Measurements from ENCODE around the gene DMGDH. TPM values are rescaled to one million over a fixed set of nuclear protein-coding genes. Genes with fewer than 3 reads are reported as not detected.

Gene DMGDH
- total RNA-seq, 1 donor from 2014 or later = 3.1 TPM

GRCh38 chr5:78959767-78960166 lies 109.7 kb downstream of the DMGDH start:
- DNase-seq (ENCODE audit: low spot score) = no peak
- Mint-ChIP-seq H3K4me1 (ENCODE audit: low read depth) (no peaks in the 10 kb centered on the region), H3K36me3 (ENCODE audit: low read depth) (peaks cover 14% of the 10 kb centered on the region), H3K9me3 (ENCODE audit: low read depth) (no peaks in the 10 kb centered on the region), H3K27me3 (ENCODE audit: low read depth) (no peaks in the 10 kb centered on the region), H3K27ac (ENCODE audit: unreplicated experiment) (no peak overlapping the region), H3K4me3 (ENCODE audit: unreplicated experiment) (no peak overlapping the region)
- no peak for TF ChIP-seq CTCF (IDR thresholded peaks at IDR 0.05)

- DNase-seq (ENCODE audit: low spot score) = no peak
- Mint-ChIP-seq H3K4me1 (ENCODE audit: low read depth) (no peaks in the 10 kb centered on the region), H3K27ac (ENCODE audit: unreplicated experiment) (no peak overlapping the region), H3K9me3 (ENCODE audit: low read depth) (no peaks in the 10 kb centered on the region), H3K27me3 (ENCODE audit: low read depth) (no peaks in the 10 kb centered on the region), H3K4me3 (ENCODE audit: unreplicated experiment) (no peak overlapping the region), H3K36me3 (ENCODE audit: low read depth) (peaks cover 11% of the 10 kb centered on the region)
- TF ChIP-seq CTCF (IDR thresholded peaks at IDR 0.05) = no peak
Observed at GRCh38 chr5:78958672-78959445, 110.6 kb downstream of the DMGDH start.

- no peaks in the 10 kb centered on the region for H3K9me3 Mint-ChIP-seq (ENCODE audit: low read depth)
- H3K4me3 Mint-ChIP-seq (ENCODE audit: unreplicated experiment) = no peak overlapping the region
- no peak for DNase-seq (ENCODE audit: low spot score)
- H3K36me3 Mint-ChIP-seq (ENCODE audit: low read depth) = peaks cover 9% of the 10 kb centered on the region
- H3K27ac Mint-ChIP-seq (ENCODE audit: unreplicated experiment) = no peak overlapping the region
- no peaks in the 10 kb centered on the region for H3K27me3 Mint-ChIP-seq (ENCODE audit: low read depth)
- H3K4me1 Mint-ChIP-seq (ENCODE audit: low read depth) = peaks cover 11% of the 10 kb centered on the region
- no peak for TF ChIP-seq CTCF (IDR thresholded peaks at IDR 0.05)
Observed at GRCh38 chr5:78956901-78957300, 112.6 kb downstream of the DMGDH start.

DNA sequence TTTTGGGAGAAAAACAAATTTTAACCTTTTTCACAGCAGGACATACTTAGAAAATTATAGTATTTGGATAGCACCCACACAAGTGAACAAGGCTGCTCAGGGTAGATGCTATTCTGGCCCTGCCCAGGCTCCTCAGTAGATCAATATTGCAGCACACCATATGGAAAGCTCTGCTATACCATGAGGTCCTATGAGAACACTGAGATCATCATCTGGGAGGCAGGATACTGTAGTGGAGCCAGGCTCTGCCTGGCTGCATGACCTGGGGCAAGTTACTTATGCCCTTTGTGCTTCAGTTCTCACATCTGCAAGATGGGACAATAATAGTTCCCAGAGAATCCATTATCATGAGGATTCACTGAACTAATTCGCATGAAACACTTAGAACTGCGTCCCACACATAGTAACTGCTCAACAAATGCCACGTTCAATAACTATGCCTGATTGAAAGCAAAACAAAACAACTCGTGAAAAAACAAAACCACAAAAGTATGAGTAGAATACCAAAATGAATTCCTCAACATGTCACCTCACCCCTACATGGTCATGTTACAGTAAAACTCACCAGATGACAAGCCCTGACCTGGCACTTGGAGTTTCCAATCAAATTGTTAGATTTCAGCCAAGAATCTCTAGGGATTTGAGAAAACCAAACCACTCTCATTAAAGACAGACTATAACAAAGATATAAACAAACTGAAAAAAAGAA lies 116.2 kb downstream of the DMGDH start:
- Mint-ChIP-seq H3K27me3 (ENCODE audit: low read depth) (no peaks in the 10 kb centered on the region), H3K4me1 (ENCODE audit: low read depth) (peaks cover 18% of the 10 kb centered on the region), H3K4me3 (ENCODE audit: unreplicated experiment) (no peak overlapping the region), H3K36me3 (ENCODE audit: low read depth) (peaks cover 7% of the 10 kb centered on the region), H3K9me3 (ENCODE audit: low read depth) (no peaks in the 10 kb centered on the region), H3K27ac (ENCODE audit: unreplicated experiment) (no peak overlapping the region)
- no peak for TF ChIP-seq CTCF (IDR thresholded peaks at IDR 0.05)
- DNase-seq (ENCODE audit: low spot score) = no peak

Other genes starting within 250 kb of the DMGDH start
- gene ARSB, start 84.4 kb downstream of the DMGDH start, total RNA-seq = 42.6 to 45.1 TPM (median 45.0 TPM) in 3 replicates
- gene BHMT2, start 93 bp upstream of the DMGDH start, total RNA-seq = not detected in 3 replicates
- gene BHMT, start 42.1 kb upstream of the DMGDH start, total RNA-seq = not detected in 3 replicates
- 16.9 to 17.2 TPM (median 17.1 TPM) in 3 replicates for gene JMY, start 166.5 kb upstream of the DMGDH start, total RNA-seq